ENCODE data around the gene PADI6. TPM values are rescaled to one million over a fixed set of nuclear protein-coding genes. Genes with fewer than 3 reads are reported as not detected.
A peak's percentile ranks its signal among the peaks of the same experiment; 100 is the strongest.

The PADI6 gene
- total and polyA plus RNA-seq, 9 of the 15 experiments (the other 6 are each of a cell fraction or from before 2014, with no cell fraction given): not detected

DNA sequence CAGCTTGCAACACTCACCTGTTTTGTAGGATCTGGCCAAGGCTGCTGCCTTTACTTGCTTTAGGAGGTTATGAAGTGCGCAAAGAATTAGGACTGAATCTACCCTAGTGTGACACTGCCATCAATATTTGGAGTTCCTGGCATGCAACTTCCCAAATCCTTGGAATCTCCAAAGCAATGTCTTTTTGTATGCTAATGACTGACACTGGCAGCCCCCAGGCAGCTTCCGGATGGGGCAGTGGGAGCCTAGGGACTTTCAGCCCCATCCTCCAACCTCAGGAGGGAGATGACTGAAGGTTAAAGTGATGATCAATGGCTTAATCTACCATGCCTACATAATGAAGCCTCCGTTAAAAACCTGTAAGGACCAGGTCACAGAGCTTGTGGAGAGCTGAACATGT lies 62.0 kb downstream of the PADI6 start (continued):
- no peak for TF ChIP-seq OTX1 (CRISPR knock-in tag; IDR thresholded peaks at IDR 0.05)
- TF ChIP-seq, protein P1, sequence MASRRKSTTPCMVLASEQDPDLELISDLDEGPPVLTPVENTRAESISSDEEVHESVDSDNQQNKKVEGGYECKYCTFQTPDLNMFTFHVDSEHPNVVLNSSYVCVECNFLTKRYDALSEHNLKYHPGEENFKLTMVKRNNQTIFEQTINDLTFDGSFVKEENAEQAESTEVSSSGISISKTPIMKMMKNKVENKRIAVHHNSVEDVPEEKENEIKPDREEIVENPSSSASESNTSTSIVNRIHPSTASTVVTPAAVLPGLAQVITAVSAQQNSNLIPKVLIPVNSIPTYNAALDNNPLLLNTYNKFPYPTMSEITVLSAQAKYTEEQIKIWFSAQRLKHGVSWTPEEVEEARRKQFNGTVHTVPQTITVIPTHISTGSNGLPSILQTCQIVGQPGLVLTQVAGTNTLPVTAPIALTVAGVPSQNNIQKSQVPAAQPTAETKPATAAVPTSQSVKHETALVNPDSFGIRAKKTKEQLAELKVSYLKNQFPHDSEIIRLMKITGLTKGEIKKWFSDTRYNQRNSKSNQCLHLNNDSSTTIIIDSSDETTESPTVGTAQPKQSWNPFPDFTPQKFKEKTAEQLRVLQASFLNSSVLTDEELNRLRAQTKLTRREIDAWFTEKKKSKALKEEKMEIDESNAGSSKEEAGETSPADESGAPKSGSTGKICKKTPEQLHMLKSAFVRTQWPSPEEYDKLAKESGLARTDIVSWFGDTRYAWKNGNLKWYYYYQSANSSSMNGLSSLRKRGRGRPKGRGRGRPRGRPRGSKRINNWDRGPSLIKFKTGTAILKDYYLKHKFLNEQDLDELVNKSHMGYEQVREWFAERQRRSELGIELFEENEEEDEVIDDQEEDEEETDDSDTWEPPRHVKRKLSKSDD (conservative IDR thresholded peaks at IDR 0.05; ENCODE audit: low read length): no peak
- no peak for TF ChIP-seq SP2 (IDR thresholded peaks at IDR 0.05; ENCODE audit: extremely low read depth, low read depth, low read length, poor library complexity, severe bottlenecking)
- no peak for TF ChIP-seq ZNF133 (CRISPR knock-in tag; IDR thresholded peaks at IDR 0.05)
- TF ChIP-seq RFX7 (CRISPR knock-in tag; IDR thresholded peaks at IDR 0.05): no peak

DNA sequence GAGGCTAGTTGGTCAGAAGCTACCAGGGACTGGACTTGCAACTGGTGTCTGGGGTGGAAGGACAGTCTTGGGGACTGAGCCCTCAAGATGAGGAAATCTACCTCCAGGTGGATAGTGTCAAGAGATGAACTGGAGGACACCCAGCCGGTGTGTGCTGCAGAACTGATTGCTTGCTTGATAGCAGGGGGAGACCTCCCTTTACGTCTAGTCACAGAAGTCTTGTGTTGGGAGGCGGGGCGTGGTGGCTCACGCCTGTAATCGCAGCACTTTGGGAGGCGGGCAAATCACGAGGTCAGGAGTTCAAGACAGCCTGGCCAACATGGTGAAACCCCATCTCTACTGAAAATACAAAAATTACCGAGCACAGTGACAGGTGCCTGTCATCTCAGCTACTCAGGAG lies 62.6 kb downstream of the PADI6 start:
- no peaks in the 10 kb centered on the region for H3K9me3 ChIP-seq (replicated peaks; ENCODE audit: control insufficient read depth, insufficient read depth, low read depth, low read length)
- ATAC-seq (no peak), FAIRE-seq (no peak), DNase-seq (ENCODE audit: extremely low read depth in 1 of 4, low spot score in 3 of 4) (peak in 1 of 4 experiments; percentile 32)
- WGBS (ENCODE audit: insufficient coverage, low coverage, missing lambda C conversion rate): 79% methylated on average over 9 of the region's 9 CpGs
- H3K27me3 ChIP-seq (ENCODE audit: control insufficient read depth in 2 of 2, insufficient read depth in 2 of 2, low read length in 2 of 2): no peaks in the 10 kb centered on the region
- peaks cover 12 to 49% of the 10 kb centered on the region in 2 experiments; a peak in 4 of 5 replicates for H3K4me1 ChIP-seq (replicated peaks in 1 of 2; ENCODE audit: control insufficient read depth in 2 of 2, insufficient read depth in 2 of 2, low read length in 2 of 2)
- H4K20me1 ChIP-seq (replicated peaks; ENCODE audit: control insufficient read depth, insufficient read depth, low read length): peaks cover 44% of the 10 kb centered on the region
- H3K36me3 ChIP-seq (ENCODE audit: control insufficient read depth, insufficient read depth, low read length): peaks cover 74% of the 10 kb centered on the region
- no TSS peak for BruUV-seq (replicated peaks)
- peaks cover 92% of the 10 kb centered on the region for H3K79me2 ChIP-seq (ENCODE audit: control insufficient read depth, insufficient read depth, low read length)
- no peak overlapping the region for H2AFZ ChIP-seq (ENCODE audit: low read depth, low read length)
- H3K4me2 ChIP-seq (ENCODE audit: insufficient read depth, low read length): no peak overlapping the region; the same call in 1 of the 2 replicates
- 0 out of 4 replicates have a peak overlapping the region, but pooled peaks of 1 of the 2 experiments have one; percentile 19 for H3K9ac ChIP-seq (ENCODE audit: insufficient read depth in 1 of 2, low read depth in 2 of 2, low read length in 2 of 2)
- peaks cover 5% of the 10 kb centered on the region for H3K9me1 ChIP-seq (ENCODE audit: control insufficient read depth, insufficient read depth, low read length)
- intact Hi-C loops (cut with micrococcal nuclease) (no loop called here), in situ Hi-C loops (cut with MboI) (no loop called here)
- TF ChIP-seq JUN (IDR thresholded peaks at IDR 0.05; ENCODE audit: borderline replicate concordance, low read depth, low read length): no peak
- no peak for TF ChIP-seq JUN (CRISPR knock-in tag; IDR thresholded peaks at IDR 0.05; ENCODE audit: borderline replicate concordance)
- 0 out of 2 replicates have a peak, but pooled peaks have one; percentile 13 for TF ChIP-seq ZNF316 (IDR thresholded peaks at IDR 0.05)
- TF ChIP-seq, protein P2, sequence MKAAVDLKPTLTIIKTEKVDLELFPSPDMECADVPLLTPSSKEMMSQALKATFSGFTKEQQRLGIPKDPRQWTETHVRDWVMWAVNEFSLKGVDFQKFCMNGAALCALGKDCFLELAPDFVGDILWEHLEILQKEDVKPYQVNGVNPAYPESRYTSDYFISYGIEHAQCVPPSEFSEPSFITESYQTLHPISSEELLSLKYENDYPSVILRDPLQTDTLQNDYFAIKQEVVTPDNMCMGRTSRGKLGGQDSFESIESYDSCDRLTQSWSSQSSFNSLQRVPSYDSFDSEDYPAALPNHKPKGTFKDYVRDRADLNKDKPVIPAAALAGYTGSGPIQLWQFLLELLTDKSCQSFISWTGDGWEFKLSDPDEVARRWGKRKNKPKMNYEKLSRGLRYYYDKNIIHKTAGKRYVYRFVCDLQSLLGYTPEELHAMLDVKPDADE (conservative IDR thresholded peaks at IDR 0.05; ENCODE audit: control insufficient read depth, low read depth, low read length): 0 out of 2 replicates have a peak, but pooled peaks have one; percentile 34
- no peak overlapping the region for H3K27ac ChIP-seq (ENCODE audit: extremely low read depth, low read depth, low read length)
- ChIA-PET POLR2A (interaction anchor here (0.6 to 1.7 kb wide), 3 partner anchors 10 to 483 kb away, joined by 3 to 9 read pairs (median 3); no protein-coding TSS in a partner anchor), CTCF (ENCODE audit: low intra/inter-chr PET ratio) (no interaction called here)
- H3K4me3 ChIP-seq: no peak overlapping the region
